Midbrain (tissue), 1 donor: ENCODE data around the gene PAQR9.

Experiments used
- DNase-seq: peaks from one replicate; lab custom pipeline; 2025; lab: John Stamatoyannopoulos, UW

The PAQR9 gene

DNA sequence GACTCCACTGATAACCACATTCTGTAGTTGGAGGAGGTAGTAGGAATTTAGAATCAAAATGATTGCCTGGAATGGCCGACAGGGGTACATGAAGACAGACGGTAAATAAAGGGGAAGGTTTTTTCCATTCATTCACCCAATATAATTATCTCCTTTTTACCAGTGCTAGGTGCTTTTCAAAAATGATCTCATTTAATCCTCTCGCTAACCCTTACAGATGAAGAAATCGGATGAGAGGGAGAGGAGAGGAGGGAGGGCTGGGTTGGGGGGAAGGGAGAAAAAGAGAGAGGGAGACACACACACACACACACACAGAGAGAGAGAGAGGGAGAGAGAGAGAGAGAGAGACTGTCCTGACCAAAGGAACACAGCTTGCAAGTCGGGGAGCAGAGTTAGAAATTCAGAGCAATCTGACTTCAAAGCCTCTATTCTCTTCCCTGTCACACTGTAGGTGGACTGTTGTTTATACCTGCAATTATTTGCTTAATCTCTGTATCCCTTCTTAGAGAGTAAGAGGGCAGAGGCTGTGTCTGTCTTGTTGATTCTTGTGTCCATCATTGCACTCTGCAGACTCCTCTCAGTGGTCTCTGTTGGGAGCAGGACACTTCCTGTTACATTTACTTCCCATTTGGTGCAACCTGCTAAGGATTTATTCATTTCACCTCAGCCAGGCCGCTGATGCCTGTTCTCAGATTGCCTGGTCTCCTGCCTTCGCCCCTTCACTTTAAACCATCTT is 18.7 kb upstream of the PAQR9 start:
- DNase-seq, result no peak

DNA sequence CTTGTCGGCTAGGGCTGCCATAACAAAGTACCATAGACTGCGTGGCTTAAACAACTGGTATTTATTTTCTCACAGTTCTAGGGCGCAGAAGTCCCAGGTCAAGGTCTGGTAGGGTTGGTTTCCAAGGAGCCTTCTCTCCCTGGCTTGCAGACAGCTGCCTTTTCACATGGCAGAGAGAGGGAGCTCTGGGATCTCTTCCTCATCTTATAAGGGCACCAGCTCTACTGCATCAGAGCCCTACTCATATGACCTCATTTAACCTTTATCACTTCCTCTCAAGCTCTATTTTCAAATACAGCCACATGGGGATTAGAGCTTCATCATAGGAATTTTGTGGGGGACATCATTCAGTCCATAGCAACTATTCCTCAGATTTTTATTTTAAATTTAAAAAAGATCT is 17.6 kb upstream of the PAQR9 start:
- DNase-seq, result no peak

DNA sequence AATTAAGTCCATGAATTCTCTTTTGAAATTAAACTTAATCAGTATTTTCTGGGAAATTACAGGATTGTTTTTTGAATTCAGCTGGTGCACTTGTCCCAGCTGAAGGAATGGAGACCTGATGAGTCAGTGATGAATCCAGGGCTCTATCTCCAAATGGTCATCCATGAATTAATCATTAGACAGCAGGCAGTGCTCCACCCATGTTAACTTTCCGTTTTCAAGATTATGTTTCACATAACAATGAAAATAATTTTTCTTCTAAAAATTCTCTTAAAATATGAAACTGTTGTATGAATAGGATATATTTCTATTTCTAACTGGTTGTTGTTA is 13.9 kb upstream of the PAQR9 start:
- DNase-seq, result no peak

DNA sequence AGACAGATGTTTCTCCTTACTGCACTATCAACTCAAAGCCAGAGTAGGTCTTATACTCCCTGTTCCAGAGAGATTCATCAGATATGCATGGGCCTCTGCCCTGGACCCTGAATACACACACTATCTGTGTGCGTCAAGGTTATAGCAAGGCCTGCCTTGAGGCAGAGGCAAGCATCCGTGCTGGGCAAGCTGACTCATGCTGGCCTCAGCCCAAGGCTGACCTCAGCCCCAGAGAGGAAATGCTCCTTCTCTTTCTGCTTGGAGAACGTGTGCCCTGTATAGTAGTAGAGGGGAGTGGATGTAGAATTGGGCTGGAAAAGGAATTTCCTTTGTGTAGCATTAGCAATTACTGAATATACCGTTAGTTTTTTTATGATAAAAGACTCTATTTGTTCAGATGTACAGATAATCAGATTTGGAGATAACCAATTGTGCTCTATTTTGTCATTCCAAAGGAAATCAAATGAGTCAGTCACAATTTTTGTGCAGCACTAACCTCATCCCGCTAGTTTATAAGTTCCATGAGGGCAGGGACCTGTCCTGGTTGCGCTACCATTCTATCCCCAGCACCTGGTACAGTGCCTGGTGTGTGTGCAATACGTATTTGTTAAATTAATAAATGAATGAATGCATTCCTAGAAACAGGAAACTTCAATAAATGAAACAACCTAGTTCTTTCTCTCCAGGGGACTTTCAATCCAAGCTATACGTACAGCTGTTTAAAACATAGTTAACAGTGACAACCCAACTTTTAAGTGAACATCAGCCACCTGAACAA is 13.3 kb upstream of the PAQR9 start:
- DNase-seq, result peak; percentile 54

DNA sequence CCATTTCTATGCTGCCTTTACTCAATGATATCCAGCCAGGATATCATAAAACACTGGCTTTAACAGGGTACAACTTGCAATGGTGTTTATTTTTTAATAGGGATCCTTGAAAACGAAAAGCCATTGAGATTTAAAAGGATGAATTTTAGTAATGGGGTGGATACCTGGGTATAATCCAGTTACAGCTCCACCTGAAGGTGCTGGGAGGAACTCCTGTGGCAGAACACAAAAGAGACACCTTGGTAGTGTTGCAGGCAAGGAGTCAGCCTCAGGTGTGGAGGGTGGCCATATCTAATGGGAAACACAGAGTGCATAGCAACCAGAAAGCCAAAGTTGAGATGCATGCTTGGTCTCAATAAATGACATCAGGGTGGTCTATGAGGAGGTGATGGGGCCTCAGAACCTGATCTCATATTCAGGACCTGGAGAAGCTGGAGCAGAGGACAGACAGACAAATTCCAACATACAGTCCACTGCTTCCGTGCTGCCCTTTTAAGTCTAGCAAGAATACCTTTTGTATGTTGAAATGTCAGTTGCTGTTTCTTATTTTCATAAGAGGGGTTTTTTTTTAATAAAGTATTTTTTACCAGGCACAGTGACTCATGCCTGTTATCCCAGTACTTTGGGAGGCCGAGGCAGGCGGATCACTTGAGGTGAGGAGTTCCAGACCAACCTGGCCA is 12.0 kb upstream of the PAQR9 start:
- DNase-seq, result no peak

DNA sequence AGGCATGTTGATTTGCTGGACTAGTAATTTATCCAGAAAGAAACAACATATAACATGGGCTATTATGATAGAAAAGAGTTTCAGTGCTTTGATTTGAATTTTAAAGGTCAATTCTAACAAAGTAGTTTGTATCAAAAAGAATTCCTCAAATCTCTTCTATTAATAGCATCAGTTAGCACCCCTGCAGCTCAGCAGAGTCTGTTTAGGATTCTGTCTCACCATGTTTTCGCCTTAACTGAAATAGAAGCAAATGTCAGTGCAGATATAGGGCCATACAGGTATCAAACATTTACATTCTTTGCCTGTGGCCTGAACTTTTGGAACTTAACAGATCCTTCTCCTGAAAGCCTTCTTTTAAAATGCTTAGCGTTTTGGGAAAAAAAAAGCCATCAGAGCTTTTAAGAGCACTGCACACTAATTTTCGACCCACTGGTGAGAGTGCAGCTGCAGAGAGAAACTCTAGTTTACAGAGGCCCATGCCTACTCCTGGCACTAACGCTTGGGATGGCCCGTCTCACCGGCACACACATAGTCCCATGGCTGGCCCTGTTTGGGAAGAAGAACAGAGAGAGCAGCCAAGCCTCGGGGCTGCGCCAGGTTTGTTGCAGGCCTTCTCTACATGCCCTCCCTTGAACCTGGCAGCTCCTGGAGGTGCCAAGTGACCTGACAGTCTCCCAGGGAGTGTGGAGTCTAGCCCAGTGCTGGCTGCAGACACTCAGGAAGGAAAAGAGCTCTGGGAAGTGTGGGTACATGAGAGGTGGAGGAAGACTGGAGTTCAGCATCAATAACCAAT is 9.9 kb upstream of the PAQR9 start:
- peak; percentile 49 for DNase-seq

DNA sequence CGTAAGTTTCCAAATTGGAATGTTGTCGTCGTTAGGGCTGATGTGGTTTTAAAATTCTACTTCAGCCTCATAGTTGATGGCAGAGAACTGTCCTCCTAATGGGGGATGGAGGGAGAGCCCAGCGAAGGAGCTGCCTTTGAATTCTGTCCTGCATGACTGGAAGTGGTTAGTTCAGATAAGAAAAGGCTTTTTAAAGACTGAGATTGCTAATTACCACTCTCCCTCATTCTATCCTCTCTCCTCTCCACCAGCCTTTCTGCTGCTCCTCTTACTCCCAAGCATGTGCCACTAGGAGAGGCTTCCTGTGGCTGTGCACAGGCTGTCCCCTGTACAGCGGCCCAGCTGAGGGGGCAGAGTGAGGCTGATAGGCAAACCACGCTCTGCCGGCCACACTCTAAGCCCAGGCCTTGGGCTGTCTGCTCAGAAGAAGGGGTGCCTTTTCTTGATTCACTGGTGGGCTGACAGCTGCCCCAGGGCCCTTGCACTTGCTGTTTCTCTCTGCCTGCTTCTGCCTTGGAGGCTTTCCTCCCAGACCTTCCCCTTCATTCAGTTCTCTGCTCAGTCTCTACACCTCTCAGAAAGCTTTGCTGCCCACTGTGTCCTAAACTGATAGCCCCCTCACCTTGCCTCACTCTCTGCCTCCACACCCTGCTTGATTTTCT is 8.7 kb upstream of the PAQR9 start:
- DNase-seq, result no peak

DNA sequence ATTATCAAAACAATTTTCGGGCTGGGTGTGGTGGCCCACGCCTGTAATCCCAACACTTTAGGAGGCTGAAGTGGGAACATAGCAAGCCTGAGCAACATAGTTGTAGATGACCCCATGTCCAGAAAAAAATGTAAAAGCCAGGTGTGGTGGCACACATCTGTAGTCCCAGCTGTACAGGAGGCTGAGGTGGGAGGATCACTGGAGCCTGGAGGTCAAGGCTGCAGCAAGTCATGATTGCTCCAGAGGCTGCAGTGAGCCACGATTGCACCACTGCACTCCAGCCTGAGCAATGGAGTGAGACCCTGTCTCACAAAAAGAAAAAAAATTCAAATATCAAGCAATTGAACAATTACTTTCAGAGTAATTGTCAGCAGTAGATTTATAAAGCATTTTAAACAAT is 8.0 kb upstream of the PAQR9 start:
- no peak for DNase-seq

DNA sequence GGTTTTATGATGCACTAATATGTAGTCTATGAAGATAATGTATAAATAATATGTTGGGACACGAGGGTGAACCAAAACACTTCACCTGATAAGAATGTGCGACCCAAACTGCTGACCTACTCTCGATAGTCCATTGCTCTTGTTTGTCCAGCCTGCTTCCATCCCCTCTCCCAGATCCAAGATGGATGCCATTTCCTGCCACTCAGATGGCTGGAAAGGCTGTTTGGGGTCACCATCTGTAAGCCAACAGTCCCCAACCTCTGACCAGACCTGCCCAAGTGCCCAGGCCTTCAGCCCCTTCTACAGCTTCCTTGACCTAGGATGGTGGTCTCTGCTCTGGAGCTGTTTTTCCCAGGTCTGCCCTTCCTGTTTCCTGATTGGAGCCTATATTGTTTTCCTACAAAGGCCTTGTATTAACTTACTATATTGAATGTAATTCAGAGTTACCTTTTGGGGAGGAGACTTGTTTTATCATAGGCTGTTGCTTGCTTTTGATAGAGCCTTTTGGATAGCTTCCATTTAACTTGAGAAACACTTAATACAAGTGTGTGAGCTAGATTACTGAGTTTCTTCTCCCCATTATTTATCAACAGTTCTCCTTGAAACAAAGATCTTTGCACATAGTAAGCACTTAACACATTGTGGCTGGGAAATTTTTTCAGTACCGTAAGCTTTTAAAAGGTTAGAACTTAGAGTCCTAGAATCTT is 5.0 kb upstream of the PAQR9 start:
- DNase-seq, result no peak

DNA sequence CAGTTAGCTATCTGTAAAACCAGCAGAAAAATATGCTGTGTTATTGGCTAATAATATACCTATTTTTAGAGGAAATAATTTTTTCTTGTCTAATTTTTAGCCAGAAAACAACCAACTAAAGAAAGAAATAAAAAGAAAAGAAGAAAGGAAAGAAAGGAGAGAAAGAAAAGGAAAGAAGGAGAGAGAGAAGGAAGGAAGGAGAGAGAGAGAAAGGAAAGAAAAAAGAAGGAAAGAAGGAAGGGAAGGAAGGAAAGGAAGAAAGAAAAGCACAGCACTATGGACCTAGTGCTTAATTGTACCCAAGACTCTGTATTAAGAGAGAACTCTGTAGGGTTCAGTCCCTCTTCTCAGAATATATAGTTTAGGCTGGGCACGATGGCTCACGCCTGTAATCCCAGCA is 3.3 kb upstream of the PAQR9 start:
- no peak for DNase-seq

DNA sequence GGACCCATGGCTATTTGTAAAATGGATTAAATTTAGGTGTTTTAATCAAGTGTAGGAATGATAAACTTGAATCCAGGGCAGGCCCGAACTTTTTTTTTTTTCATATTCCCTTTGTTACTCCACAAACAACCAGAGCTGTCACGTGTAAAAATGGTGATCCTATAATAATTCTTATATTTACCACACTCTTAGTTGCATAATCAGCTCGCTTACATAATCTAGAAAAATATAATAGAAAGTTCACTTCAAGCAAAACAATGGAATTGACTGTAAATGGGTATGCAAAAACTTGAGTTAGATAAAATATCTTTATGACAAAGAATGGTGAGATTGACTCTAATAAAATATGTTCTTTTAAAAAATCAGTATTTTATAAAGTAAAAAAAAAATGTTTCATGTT is 2.1 kb upstream of the PAQR9 start:
- DNase-seq, result no peak

DNA sequence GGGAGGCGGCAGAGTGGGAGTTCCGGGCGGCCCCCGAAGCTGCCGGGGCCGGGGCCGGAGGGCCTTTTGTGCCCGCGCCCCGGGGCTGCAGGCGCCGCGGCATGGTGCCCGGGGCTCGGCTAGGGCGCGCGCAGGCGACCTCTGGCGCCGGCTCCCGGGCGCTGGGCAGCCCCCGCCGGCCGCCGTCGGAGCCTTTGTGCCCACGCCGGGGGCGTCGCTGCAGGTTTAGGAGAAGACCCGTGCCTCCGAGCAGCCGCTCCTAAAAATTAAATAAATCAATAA is 299 bp downstream of the PAQR9 start:
- DNase-seq, result no peak

DNA sequence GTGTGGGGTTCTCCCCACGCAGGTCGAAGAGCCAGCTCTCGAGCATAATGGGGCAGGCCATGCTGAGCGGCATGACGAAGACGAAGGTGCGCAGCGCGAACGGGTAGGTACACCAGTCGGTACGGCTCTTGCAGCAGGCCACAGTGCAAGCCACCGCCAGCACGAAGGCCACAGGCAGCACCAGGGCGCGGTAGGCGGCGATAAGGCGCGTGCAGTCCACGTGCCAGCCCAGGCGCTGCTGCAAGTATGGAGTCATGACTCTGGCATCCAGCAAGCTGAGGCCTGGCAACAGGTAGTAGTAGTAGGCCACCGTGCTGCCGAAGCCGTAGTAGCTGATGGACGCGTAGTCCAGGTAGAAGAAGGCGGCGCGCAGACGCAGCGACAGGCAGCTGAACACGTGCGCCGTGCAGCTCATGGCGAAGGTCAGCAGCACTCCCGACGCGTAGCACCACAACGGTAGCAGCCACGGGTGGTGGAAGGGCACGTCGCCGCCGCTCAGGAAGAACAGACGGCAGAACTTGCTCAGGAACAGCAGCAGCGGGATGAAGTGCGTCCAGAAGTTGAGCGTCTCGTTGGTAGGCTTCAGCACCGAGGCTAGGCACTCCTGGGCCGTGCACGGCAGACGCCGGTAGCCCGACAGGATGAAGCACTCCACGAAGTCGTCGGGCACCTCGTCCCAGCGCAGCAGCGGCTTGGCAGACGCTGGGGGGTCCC is 797 bp downstream of the PAQR9 start:
- DNase-seq, result no peak

DNA sequence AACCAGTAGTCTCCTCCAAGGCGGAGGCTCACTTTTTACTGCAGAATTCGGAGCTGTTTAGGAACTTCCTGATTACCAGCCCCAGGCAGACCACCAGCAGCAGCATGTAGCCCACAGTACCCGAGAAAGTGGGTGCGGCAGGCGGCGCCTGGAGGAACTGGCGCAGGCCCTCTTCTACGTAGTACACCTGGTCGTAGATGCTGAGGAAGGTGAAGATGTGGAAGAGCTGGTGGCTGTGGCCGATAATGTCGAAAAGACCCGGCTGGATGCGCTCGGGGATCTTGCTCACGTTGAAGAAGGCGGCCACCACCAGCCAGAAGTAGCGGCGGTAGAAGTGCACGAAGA is 1.3 kb downstream of the PAQR9 start:
- DNase-seq, result no peak

DNA sequence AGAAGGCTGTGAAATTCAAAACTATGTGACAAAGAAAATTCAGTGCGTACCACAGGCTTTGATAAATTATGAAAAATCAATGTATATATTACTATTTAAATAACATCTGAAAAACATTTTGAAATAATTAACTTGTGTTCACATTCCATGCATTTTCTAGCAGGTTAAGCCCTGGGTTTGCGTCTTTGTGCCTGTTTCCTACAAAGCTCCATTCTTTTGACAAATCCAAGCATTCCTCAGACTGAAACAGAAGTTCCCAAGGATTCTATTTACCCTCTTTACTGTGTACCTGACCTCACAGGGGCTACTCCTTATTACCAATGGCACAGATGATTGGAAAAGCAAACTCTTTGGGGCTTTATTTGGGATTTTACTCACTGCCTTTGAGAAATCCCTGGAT is 1.9 kb downstream of the PAQR9 start:
- no peak for DNase-seq

DNA sequence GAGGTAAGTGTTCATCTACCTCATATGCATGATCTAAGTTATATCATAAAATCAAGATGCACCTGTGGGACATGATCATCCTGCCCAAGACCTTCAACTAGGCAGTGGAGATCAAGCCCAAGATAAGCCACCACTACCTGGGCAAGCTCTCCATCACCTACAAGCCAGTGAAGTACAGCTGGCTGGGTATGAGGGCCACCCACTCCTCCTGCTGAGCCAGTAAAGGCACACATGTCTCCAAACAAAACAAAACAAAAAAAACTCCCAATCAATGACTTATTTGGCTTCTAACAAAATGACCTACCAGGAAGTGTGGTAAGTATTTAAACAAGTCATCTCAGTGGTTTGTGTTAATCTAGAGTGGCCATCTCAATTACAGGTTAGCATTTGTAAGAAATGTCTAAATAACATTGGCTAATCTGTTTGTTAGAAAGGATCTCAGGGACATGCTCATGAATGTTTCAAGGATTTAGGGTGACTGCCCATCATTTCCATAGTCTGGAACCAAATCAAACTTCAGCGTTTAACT is 3.1 kb downstream of the PAQR9 start:
- no peak for DNase-seq

DNA sequence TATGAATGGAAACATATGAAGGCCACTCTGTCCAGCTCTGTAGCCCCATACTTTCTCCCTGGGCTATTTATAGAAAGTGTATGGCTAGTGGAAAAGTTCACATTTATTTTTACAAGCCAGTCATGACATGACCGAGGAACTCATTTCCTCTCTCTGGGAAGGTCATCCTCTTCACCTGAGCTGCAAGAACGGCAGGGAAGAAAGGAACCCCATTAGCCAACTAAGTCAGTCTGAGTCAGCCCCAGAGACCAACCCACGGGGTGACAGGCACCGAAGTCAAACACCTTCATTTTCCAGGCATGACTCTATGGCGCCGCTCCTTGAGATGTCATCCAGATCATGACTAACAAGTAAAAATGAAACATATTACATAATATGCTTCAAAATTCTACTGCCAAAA is 4.8 kb downstream of the PAQR9 start:
- DNase-seq, result no peak

DNA sequence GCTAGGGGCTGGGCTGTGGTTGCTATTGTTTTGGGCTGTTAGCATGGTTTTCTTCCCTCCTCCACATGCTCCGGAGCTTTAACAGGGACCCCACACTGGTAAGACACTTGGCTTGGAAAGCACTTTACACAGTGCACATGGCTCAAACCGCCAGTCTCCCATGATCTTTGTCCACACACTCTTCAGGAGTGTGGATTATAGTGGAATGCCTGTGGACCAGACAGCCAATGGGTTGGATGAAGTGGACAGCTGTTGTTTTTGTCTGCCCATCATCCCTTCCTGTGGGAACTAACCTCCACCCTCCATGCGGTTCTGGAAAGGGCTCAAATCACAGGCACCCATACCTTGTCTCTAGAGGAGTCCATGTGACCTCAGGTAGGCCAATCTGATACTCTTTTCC is 10.0 kb downstream of the PAQR9 start:
- no peak for DNase-seq

DNA sequence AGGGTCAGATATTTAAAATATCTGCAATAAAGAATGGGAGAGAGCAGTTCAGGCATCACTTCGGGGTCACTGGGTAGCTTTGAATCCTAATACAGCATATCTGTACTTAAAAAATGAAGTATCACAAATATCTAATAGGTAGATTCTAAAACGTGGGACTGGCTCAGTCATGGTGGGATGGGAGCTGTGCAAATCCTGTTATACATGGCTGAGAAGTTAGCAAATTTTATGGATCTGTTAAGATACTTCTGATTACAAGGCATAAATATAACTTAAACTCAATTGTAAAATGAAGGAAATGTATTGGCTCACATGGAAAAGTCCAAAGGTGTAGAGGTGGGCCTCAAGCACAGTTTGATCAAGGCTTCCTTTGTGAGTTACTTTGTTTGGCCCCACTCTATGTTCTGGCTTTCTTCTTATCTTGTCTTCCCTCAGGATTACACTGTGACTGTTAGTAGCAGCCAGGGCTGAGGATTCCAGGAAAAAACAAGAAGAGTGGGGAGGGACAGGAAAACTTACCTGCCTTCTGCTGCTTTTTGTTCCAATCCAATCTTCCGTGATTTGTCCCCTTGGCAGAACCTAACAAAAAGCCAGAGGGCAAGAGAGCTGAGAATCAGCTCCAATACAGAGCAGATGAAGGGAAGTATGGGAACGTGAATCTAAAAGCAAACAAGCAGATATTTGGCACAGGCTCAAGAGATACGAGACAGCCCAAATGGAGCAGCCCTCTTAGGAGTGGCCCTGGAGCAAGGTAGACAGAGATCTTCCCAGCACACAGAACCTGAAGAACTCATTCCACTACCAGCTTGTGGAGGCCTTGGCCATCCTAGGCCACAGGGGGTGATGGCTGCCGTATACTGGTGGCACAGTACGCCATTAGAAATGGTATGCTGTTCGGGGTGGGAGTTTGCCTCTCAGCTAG is 10.9 kb downstream of the PAQR9 start:
- no peak for DNase-seq

DNA sequence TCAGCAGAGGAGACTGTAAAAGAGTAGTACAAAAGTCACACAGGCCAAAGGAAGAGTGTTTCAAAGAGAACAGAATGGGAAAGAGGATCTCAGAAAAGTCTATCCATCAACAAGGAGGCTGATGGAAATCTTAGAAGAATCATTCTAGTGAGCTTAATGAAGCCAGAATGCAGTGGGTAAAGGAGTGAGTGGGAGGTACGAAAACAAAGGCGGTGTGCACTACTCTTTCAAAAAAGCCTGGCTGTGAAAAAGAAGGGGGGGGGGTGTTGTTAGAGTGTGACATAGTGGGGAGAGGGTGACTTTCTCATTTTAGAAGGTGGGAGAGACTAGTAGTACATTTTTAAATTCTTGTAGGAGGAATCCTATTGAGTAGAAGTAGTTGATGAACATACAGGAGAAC is 11.7 kb downstream of the PAQR9 start:
- DNase-seq, result no peak
